GM18868 (cell line): ENCODE data around the gene GATA6.
A peak's percentile ranks its signal among the peaks of the same experiment; 100 is the strongest.

ENCODE experiments used
- ATAC-seq: cut with Tn5 transposase; IDR thresholded peaks from one replicate; pipeline ENCODE4 v1.9.1; 2021; ENCODE audit warnings: mild to moderate bottlenecking, moderate library complexity; ENCODE audit not compliant: unreplicated experiment

GATA6 gene

DNA sequence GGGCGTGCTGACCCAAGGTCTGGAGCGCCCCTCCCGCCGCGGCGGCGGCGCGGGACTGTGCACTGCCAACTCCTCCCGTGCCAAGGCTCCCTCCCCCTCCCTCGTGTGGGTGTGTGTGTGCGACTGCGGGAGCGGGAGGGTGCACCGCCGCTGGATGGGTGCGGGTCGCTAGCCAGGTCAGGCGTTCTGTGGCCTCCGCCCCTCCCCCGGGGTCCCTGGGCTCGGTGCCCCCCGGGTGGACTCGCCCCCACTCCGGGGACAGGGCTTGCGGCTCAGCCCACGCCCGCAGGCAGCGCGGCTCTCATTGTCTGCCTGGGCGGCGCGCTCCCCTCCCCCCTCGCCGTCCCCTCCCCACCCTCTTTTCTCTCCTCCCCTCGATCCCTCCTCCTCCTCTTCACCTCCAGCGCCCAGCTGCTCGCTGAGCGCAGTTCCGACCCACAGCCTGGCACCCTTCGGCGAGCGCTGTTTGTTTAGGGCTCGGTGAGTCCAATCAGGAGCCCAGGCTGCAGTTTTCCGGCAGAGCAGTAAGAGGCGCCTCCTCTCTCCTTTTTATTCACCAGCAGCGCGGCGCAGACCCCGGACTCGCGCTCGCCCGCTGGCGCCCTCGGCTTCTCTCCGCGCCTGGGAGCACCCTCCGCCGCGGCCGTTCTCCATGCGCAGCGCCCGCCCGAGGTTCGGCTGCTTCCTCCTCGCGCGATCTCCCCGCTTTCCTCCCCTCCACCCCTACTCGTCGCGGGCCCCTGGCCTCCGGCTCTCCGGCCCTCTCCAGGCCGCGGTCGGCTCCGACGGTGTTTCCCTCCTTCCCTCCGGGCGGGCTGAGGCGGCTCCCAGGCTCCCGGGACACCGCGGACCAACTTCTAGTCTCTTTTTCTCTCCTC, at the start of gene GATA6:
GATA6 (plus strand) TSS at position 579 of the 878 bp plus-strand sequence. CDS start 1,556 bp downstream, outside the sequence.
- ATAC-seq, result peak; percentile 77

DNA sequence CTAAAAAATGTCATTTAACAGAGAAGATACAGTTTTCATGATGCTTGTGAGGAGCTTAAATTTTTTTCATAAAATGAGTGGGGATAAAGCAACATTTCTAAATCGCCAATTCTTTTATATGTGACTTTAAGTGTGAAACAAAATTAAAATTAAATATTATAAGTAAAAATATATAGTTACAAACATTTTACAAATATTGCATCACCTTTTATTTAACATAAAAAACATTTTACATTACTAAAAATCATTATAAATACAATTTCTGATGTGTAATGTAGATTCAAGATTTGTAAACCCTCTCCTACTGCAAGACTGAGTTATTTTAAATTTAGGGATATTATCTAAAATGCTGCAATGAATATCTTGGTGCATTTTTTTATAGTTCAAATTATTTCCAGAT, 44.4 kb upstream of the GATA6 start:
- ATAC-seq, result no peak

- ATAC-seq, result no peak
These were observed 40.4 kb upstream of the GATA6 start for GRCh38 chr18:22128954-22129353.

DNA sequence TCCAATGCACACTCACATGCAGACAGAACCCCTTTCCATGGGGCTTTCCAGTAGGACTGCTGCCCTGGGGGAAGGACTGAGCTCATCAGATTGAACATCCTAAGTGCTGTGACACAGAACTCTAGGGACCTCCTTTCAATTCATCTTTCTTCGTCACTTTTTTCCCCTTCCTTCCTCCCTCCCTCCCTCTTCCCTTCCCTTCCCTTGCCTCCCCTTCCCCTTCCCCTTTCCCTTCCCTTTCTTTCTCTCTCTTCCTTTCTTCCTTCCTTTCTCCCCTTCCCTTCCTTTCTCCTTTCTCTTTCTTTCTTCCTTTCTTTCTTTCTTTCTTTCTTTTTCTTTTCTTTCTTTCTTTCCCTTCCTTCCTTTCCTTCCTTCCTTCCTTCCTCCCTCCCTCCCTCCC, 39.6 kb upstream of the GATA6 start:
- ATAC-seq, result no peak

- ATAC-seq, result peak; percentile 46
These were observed 37.1 kb upstream of the GATA6 start for GRCh38 chr18:22132258-22132657.

DNA sequence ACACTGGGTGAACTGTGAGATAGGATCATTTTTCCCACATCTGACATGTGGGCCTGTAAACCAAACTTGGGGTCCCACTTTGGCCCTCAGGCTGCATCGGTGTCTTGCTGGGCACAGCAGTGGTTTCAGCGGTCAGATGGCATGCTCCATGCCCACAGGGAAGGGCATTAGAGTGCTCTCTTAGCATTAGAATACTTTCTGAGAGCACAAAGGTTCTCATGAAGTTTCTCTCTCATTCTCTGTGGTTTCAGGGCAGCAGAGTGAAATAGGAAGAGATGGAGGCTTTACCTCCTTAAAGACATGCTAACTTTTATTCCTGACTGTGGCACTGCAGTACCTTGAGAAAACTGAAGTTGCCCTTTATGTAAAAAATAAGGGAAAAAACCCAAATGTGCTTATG, 36.6 kb upstream of the GATA6 start:
- peak; percentile 47 for ATAC-seq

- ATAC-seq, result no peak
These were observed 33.0 kb upstream of the GATA6 start for GRCh38 chr18:22136395-22136794.

- no peak for ATAC-seq
These were observed 28.2 kb upstream of the GATA6 start for GRCh38 chr18:22141211-22141610.

DNA sequence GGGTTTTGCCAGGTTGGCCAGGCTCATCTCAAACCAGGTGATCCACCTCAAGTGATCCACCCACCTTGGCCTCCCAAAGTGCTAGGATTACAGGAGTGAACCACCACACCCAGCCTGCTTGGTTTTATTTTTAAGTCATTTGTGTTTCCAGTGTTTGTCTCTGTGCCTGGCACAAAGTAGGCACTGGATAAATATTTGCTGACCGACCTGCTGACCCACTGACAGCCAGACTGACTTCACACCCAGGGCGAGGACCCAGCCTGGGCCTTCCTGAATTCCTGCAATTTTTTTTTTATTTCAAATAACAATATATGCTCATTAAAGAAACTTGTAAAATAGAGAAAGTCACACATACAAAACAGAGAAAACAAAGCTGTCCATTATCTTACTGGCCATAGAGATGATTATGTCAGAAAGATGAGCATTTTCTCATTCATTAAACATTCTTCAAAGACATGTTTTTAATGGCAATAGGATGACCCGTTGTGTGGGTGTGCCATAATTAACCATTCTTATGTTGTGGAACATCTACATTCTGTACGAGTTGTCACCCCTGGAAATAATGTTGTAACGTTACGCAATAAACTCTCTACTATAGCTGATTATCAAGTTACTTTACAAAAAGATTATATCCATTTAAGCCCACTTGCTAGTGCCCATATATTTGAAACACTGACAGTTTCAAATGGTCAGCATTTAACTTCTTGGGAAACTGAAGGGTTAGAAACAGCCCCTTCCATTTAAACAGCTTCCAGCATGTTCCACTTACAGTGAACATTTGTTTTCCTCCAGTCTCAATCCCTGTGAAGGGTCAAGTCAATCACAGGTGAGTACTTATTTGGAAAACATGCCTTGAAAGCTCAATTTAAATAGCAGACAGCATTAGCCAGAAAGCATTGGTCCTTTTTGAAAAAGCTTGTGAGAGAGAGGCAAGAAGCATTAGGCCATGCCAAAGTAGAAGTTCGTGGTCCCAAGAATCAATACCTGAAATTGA, 25.7 kb upstream of the GATA6 start:
- ATAC-seq, result no peak

DNA sequence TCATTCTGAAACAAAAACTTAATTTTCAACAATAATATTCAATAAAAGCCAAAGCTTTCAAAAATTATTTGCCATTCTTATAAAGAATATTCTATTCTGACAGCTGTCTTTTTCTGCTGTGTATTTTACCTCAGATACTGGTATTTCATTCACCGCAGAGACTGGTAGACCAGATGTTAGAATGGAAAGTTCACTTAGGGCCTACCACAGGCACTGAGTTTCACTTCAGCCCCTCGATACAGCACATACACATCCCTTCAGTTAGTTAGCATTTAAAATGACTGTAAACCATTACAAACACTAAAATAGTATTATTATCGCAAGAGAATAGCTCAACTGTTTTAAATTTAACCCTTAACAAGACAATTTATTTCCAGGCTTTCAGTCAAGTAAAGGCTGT, 24.2 kb upstream of the GATA6 start:
- no peak for ATAC-seq

- ATAC-seq, result no peak
These were observed 19.7 kb upstream of the GATA6 start for GRCh38 chr18:22149710-22150109.

DNA sequence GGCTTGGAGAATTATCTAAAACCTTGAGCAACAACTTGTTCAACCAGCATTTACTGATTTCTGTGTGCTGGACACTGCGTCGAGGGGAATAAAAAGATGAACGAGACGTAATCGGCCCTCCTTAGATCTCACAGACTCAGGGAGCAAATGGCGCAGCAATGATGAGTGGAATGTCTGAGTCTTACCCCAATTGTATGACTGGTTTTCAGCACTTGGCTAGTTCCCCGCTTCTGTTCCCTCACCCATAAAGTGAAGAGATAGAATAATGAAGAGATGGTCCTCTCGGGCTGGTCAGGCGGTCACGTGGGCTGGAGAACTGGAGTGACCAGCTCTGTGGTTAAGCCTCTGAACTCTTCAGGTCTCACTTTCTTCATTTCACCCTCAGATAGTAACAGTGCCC, 17.3 kb upstream of the GATA6 start:
- no peak for ATAC-seq

- no peak for ATAC-seq
These were observed 16.0 kb upstream of the GATA6 start for GRCh38 chr18:22153428-22153827.

DNA sequence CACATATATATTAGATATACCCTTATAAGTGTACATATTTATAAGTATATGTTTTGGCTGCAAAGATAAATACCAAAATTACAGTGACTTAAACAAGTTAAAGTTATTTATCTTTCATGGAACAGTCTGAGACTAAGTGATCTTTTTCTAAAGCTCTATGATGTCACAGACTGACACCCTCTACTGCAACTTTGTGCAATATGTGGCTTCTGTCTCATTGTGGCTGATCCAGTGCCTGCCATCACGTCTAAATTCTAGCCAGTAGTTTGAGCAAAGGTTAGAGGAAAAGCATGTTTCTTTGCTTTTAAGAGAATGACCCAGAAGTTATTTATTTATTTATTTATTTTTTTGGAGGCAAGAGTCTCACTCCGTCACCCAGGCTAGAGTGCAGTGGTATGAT, 13.8 kb upstream of the GATA6 start:
- ATAC-seq, result no peak

DNA sequence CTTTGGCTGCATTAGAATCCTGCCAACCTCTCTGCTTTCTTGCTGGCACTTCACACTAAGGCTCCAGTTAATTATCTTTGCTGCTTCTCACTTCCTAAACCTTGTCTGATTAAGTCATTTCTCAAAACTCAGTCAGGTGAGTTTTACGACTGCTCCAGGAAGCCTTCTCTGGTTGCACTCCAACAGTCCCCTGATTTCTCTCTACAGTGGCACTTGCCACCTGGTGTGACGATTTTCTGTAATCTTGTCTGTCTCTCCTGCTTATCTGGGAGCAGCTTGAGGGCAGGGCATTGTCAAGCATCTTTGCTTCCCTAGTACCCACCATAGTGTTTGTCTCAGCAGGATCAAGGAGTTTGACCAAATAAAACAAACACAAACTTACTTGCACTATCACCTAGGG, 10.4 kb upstream of the GATA6 start:
- ATAC-seq, result no peak

- no peak for ATAC-seq
These were observed 8.3 kb upstream of the GATA6 start for GRCh38 chr18:22161090-22161489.

DNA sequence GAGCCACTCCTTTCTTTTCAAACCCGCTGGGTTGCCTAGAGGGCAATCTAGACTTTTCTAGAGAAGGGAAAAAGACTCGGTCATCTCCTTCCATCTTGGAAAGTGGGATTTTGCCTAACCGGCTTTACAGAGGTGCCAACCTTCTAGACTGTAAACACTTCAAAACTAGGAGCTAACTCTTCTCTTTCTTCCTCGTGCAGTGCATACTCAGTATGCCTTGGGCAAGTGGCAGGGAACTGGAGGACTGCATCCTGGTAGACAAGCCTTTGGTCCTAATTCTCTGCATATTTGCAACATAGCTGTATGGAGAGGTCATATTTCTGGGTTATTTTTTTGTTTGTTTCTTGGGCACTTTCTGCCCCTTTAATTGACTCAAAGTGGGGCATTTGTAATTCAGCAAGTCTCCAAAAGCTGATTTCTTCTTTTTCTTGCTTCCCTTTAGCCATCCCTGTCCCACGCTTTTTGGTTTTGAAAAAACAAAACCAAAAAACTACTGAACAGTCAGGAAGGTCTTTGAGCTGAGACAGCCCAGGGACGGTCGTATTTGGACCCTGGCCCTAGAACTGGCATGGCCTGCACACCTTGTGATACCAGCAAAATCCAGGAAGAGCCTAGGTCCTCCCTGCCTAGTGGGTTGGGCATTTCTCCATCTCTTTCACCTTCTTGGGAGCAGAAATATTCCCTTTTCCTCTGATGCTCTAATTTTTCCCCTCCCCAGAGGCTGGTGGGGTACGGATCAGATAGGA, 5.8 kb upstream of the GATA6 start:
- no peak for ATAC-seq

DNA sequence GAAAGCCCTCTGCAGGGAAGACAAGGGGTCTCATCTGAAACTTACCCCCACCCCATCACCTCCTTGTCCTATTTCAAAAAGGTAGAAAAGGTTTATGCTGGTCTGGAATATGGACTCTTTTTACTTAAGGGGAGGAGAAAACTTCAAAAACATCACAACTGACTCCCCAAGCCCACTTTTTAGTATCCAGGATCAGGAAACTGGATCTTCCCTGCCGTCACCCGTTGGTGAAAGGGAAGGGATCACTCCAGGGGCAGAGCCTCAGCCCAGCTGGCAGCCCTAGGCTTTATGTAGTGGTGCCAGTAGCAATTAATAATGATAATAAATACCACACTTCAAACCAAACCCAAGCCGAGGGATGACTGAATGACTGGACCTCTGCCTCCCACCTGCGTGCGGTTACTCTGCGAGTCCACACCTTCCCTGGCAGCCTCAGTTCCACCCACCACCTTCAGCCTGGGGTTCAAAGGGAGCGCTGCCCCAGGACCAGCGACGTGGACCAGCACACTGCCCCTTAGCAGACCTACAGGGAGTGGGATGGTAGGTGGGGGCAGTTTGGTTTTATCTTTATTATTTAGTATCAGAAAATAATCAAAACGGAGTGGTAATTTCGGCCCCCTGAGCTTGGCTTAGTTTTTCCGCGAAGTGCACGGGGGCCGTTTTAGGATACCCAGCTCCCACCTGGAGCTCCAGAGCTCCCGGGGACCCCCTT, 4.9 kb upstream of the GATA6 start:
- no peak for ATAC-seq

DNA sequence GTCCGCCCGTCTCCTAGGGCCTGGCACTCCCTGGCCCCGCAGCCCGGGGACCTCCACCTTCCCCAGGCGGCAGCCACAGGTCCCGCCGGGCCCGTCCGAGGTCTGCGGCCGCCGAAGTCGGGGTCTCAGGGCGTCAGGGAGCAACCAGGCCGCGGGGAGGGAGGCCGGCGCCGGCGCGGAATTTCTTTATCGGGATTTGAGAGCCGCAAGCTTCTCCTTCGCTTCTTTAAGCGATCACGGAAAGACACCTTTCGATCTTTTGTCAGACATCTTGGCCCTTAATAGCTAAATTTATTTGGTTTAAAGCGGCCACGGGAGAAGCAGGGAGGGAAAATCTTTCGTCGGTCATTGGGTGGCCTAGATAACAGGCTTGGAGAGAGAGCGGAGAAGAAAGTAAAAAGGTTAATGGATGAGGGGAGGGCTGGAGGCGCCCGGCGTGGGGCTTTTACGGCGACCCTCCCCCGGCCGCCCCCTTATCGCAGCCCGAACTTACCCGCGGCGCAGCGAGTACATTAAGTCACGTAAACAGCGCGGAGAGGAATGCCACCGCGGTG, 4.3 kb upstream of the GATA6 start:
- ATAC-seq, result no peak

DNA sequence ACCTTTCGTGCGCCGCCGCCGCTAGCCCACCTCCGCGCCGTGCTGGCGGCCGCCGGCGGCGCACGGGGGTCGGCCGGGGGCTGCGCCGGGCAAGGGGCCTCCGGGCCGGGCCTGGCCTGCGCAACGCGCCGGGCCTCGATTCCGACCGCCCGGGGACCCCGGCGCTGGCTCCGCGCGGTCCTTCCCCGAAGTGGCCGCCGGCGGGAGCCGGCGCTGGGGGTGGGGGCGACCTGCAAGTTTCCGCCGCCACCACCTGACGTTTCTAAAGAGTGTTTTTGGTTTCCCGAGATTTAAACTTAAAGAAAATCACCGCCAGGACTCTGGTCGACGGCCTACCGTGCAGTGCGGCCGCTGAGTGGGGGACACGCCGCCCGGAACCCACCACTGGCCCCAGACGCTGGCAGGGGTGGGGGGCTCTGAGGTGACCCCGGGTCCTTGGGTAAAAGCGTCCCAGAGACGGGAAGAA, 3.8 kb upstream of the GATA6 start:
- ATAC-seq, result no peak
